HL-60 (cell line): ENCODE measurements around the gene WDR64.

Experiments used
- DNase-seq, 2 experiments: peaks; one replicate each; pipeline ENCODE4 v3.0.0-alpha.2; 2010 to 2020; ENCODE audit warnings: low read depth in 1 of 2, low spot score in 1 of 2
- H3K27ac ChIP-seq: fragments of 250-450 bp; sonication (Bioruptor Pico); replicated peaks from 2 replicates; pipeline ENCODE4 v1.5.1; 2020; ENCODE audit warnings: mild to moderate bottlenecking, moderate library complexity
- H3K27me3 ChIP-seq: fragments of 250-450 bp; sonication (Bioruptor Pico); 2 replicates; pipeline ENCODE4 v1.5.1; 2021; ENCODE audit warnings: mild to moderate bottlenecking, moderate library complexity; ENCODE audit not compliant: insufficient read depth, poor library complexity, severe bottlenecking
- H3K4me3 ChIP-seq: replicated peaks from 2 replicates; pipeline ENCODE4 v1.5.1; 2011; ENCODE audit warnings: mild to moderate bottlenecking, control low read depth, low read length; ENCODE audit not compliant: insufficient read depth
- GABPA ChIP-seq: IDR thresholded peaks from 2 replicates; pipeline ENCODE4 v1.6.1; 2012; ENCODE audit warnings: low read depth
- POLR2AphosphoS5 ChIP-seq: IDR thresholded peaks from 2 replicates; pipeline ENCODE4 v1.6.1; 2012; ENCODE audit warnings: low read depth
- SPI1 ChIP-seq: IDR thresholded peaks from 2 replicates; pipeline ENCODE4 v1.6.1; 2012; ENCODE audit warnings: low read depth, mild to moderate bottlenecking, borderline replicate concordance
- TF ChIP-seq, protein P1 (sequence below): IDR thresholded peaks from 2 replicates; pipeline ENCODE4 v1.6.1; 2012; ENCODE audit warnings: low read depth; ENCODE audit not compliant: insufficient replicate concordance
- TF ChIP-seq, protein P2 (sequence below): IDR thresholded peaks from one replicate; pipeline ENCODE4 v1.5.1; 2011; ENCODE audit warnings: low read length, control low read depth, inconsistent platforms; ENCODE audit not compliant: insufficient read depth

WDR64 gene

DNA sequence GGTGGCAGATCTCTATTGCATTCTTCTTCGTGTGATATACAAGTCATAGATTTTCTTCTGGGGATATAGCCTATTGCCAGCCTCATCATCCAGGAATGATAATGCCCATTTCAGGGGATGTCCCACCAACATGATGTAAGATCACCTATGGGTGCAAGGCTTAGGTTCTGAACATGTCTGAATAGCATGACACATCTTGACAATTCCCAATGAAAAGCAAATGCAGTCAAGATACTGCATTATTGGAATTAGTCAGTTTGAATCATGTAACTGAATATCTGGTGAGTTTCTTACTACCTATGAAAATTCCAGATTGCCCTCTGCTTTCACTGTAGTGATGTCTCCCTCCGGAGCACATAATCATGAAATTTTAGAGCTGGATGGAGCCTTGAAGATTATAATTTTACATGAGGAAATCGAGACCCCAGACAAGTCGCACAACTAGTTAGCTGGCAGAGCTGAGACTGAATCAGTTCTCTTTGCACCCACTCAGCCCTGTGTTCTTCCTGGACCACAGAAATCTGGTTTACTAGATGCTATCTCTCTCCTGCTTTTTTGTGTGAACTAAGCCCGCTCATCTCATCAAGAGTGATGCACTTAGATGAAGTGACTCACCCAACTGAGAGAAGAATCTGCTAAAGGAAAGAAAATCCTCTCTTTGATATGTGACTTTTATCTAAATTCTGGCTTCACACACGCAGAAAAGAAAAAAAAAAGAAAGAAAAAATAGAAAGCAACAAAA, 65.0 kb downstream of the WDR64 start:
- no peak for DNase-seq
- TF ChIP-seq, protein P1, sequence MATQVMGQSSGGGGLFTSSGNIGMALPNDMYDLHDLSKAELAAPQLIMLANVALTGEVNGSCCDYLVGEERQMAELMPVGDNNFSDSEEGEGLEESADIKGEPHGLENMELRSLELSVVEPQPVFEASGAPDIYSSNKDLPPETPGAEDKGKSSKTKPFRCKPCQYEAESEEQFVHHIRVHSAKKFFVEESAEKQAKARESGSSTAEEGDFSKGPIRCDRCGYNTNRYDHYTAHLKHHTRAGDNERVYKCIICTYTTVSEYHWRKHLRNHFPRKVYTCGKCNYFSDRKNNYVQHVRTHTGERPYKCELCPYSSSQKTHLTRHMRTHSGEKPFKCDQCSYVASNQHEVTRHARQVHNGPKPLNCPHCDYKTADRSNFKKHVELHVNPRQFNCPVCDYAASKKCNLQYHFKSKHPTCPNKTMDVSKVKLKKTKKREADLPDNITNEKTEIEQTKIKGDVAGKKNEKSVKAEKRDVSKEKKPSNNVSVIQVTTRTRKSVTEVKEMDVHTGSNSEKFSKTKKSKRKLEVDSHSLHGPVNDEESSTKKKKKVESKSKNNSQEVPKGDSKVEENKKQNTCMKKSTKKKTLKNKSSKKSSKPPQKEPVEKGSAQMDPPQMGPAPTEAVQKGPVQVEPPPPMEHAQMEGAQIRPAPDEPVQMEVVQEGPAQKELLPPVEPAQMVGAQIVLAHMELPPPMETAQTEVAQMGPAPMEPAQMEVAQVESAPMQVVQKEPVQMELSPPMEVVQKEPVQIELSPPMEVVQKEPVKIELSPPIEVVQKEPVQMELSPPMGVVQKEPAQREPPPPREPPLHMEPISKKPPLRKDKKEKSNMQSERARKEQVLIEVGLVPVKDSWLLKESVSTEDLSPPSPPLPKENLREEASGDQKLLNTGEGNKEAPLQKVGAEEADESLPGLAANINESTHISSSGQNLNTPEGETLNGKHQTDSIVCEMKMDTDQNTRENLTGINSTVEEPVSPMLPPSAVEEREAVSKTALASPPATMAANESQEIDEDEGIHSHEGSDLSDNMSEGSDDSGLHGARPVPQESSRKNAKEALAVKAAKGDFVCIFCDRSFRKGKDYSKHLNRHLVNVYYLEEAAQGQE, result no peak
- no peak for TF ChIP-seq GABPA
- TF ChIP-seq, protein P2, sequence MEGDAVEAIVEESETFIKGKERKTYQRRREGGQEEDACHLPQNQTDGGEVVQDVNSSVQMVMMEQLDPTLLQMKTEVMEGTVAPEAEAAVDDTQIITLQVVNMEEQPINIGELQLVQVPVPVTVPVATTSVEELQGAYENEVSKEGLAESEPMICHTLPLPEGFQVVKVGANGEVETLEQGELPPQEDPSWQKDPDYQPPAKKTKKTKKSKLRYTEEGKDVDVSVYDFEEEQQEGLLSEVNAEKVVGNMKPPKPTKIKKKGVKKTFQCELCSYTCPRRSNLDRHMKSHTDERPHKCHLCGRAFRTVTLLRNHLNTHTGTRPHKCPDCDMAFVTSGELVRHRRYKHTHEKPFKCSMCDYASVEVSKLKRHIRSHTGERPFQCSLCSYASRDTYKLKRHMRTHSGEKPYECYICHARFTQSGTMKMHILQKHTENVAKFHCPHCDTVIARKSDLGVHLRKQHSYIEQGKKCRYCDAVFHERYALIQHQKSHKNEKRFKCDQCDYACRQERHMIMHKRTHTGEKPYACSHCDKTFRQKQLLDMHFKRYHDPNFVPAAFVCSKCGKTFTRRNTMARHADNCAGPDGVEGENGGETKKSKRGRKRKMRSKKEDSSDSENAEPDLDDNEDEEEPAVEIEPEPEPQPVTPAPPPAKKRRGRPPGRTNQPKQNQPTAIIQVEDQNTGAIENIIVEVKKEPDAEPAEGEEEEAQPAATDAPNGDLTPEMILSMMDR, result no peak
- TF ChIP-seq SPI1, result no peak
- no peak for TF ChIP-seq POLR2AphosphoS5
- peaks cover 3% of the 10 kb centered on the region for H3K27me3 ChIP-seq
- H3K4me3 ChIP-seq, result no peak overlapping the region
- no peak overlapping the region for H3K27ac ChIP-seq

DNA sequence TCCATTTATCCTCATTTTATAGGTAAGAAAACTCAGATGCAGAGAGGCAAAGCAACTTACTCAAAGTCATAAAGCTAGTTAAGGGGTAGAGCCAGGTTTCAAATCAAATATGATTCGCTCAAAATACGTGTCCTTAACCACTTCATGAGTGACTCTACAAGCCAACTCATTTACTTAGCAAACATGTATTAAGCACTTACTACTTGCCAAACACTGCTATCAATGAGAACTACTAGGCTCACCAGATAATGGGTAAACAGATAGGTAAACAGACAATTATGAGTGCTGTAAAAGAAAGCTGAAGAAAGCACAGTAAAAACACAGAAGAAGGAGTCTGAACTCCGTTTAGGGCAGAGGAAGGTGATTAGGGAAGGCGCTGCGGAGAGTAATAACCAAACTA, 65.9 kb downstream of the WDR64 start:
- TF ChIP-seq, protein P1, result no peak
- TF ChIP-seq POLR2AphosphoS5 (no peak), GABPA (no peak), SPI1 (no peak)
- TF ChIP-seq, protein P2, result no peak
- H3K27me3 ChIP-seq, result peaks cover 3% of the 10 kb centered on the region
- DNase-seq, result no peak
- H3K27ac ChIP-seq, result no peak overlapping the region
- no peak overlapping the region for H3K4me3 ChIP-seq

DNA sequence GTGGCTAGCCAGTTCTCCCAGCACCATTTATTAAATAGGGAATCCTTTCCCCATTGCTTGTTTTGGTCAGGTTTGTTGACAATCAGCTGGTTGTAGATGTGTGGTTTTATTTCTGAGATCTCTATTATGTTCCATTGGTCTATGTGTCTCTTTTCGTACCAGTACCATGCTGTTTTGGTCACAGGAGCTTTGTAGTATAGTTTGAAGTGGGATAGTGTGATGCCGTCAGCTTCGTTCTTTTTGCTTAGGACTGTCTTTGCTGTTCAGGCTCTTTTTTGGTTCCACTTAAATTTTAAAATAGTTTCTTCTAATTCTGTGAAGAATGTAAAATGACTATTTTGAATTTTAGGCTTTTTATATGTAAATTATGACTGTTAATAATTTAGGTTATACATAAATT, 68.9 kb downstream of the WDR64 start:
- H3K27ac ChIP-seq, result no peak overlapping the region
- no peak for DNase-seq
- TF ChIP-seq, protein P2, result no peak
- TF ChIP-seq SPI1, result no peak
- TF ChIP-seq, protein P1, result no peak
- TF ChIP-seq GABPA, result no peak
- TF ChIP-seq POLR2AphosphoS5, result no peak
- no peak overlapping the region for H3K4me3 ChIP-seq
- peaks cover 3% of the 10 kb centered on the region for H3K27me3 ChIP-seq
